NCI-H2196 treated with DMSO at 0.1 percent for 48 hours (cell line): ENCODE data around the gene MANEA.
A peak's percentile ranks its signal among the peaks of the same experiment; 100 is the strongest.
"Not testable (repeated sequence)": the region's sequence is repeated elsewhere in the genome, so short reads cannot be mapped to it uniquely, and the experiment has no call there.

ENCODE experiments used
- DNase-seq: peaks from one replicate; lab custom pipeline; 2025; ENCODE audit not compliant: unreplicated experiment; lab: John Stamatoyannopoulos, UW

Gene MANEA

DNA sequence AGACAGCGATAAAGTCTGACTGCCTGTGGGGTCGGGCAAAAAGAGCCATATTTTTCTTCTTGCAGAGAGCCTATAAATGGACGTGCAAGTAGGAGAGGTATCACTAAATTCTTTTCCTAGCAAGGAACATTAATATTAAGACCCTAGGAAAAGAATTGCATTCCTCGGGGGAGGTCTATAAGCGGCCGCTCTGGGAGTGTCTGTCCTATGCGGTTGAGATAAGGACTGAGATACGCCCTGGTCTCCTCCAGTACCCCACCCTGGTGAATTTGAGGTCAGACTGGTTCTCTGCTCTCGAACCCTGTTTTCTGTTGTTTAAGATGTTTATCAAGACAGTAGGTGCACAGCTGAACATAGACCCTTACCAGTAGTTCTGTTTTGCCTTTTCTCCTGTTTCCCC lies 6.9 kb downstream of the MANEA start:
- DNase-seq, result not testable (repeated sequence)

DNA sequence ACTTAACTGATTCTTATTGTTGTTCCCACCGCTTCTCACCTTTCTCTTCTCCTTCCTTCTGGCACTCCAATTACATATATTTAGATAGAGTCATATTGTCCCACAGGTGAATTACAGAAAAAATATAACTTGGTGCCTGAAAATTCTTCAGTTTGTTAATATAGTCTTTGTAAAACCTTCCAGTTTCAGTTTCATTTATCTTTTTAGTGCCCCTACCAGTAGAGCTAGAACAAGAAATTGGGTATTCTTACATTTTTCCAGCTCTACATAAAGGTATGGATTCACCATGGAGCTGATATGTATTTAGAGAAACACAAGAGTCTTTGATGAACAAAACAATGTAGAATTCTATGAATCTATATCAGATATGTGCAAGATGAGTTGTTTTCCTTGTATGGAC lies 10.7 kb downstream of the MANEA start:
- DNase-seq, result no peak

- no peak for DNase-seq
These were observed 11.7 kb downstream of the MANEA start for GRCh38 chr6:95589067-95589466.

DNA sequence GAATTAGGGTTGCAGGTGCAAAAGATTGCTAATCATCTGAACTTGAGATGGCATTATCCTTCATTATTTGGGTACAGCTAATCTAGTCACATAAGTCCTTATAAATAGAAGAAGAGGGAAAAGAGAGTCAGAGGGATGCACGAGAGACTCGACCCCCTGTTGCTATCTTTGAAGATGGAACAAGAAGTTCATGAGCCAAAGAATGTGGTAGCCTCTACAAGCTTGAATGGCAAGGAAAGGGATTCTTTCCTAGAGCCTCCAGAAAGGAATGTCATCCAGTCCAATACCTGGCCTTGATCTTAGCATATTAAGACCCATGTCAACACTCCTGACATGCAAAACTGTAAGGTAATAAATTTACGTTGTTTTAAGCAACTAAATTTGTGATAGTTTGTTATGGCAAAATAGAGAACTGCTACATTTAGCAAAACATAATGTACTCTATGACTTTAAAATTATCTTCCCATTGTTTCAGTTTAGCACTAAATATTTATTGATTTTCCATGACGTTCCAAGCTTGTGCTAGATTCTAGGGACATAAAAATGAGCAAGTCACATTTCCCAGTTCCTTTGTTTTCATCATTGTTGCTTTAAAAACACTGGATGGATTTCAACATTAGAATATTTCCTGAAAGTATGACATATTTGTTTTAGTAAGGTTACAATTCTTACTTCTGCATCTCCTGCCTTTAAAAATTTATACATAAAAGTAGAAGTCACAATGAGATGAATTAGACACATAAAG lies 12.7 kb downstream of the MANEA start:
- no peak for DNase-seq

GRCh38 chr6:95593025-95593424 lies 15.7 kb downstream of the MANEA start:
- peak; percentile 18 for DNase-seq

DNA sequence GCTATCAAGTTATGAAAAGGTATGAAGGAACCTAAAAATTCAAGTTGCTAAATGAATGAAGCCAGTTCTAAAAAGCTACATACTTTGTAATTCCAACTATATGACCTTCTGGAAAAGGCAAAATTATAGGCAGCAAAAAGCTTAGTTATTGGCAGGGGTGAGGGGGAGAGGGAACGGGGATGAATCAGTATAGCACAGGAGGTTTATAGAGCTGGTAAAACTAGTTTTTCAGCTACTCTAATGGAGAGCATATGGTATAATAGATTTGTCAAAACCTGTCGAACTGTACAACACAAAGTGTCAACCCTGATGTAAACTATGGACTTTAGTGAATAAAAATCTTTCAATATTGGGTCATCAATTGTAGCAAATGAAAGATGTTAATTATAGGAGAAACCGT lies 18.7 kb downstream of the MANEA start:
- DNase-seq, result no peak

- DNase-seq, result no peak
These were observed 22.4 kb downstream of the MANEA start for GRCh38 chr6:95599706-95600105.

DNA sequence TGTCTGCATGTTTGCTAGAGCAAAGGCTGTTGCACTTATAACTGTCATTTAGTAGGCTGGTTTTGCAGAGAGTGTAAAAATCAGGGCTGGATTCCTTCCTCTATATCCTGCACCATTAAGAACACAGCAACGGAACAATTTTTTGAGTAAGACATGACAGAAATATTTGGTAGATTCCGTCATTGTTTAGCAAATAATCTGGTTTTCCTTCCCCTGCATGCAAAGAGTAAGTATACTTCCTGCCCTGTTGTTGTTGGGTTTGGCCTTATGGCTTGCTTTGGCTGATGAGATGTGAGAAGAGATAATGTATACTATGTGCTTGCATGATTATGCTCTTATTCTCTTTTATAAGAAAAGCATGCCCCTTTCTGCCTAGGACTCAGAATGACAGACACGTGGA lies 23.8 kb downstream of the MANEA start:
- no peak for DNase-seq

DNA sequence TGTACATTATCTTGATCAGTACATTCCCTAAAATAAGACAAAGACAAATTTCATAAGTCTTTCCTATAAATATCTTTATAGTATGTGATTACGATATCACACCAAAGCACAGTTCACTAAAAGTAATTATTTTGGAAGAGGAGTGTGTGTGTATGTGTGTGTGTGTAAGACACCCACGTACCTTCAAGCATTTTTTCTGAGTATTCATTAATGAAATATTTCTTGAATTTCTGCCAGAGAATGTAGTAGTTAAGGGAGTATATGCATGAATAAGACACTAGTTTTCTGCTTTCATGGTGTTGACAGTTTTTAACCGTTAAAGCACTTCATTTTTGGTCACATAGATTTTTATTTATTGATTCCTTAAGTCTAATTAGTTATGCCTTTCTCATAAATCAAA lies 36.8 kb downstream of the MANEA start:
- DNase-seq, result no peak

- no peak for DNase-seq
These were observed 52.2 kb downstream of the MANEA start for GRCh38 chr6:95629551-95629950.

- no peak for DNase-seq
These were observed 59.5 kb downstream of the MANEA start for GRCh38 chr6:95636552-95637431.

- DNase-seq, result no peak
These were observed 71.3 kb downstream of the MANEA start for GRCh38 chr6:95648636-95649035.

DNA sequence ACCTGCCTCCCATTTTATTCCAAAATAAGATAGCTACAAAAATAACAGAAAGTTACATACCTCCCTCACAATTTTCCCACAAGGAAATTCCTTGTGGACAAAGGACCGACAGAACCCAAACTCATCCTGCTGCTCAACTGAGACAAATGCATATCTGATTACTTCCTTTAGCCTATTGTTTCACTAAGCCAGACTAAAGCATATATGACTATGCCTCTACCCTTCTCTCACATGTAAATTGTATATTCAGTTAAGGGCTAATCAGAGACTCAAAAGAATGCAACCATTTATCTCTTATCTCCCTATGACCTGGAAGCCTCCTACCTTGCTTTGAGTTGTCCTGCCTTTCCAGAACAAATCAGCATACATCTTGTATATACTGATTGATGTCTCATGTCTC lies 72.1 kb downstream of the MANEA start:
- DNase-seq, result no peak

DNA sequence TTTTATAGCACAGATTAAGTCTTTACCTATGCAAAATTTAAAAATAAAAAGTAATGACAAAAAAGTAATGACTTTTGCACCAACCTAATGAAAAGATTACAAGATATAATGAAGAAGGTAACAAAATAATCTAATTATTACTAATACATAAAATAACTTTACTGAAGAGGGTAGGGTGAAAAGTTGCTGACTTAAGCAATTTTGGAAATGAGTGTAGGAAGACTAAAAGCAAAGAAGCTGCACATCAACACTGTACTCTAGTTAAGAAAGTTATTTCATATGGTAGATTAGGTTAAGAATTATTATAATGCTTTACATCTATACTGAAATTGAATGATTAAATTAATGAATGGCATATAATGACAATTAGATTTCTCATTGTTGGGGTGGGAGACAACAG lies 76.8 kb downstream of the MANEA start:
- no peak for DNase-seq

GRCh38 chr6:95658886-95659285 lies 81.6 kb downstream of the MANEA start:
- no peak for DNase-seq
